Body of pancreas (tissue), 4 donors: ENCODE measurements around the gene CPA2. TPM values are rescaled to one million over a fixed set of nuclear protein-coding genes. Genes with fewer than 3 reads are reported as not detected.

Source experiments
- ATAC-seq: fragments of 150-250 bp; one replicate; pipeline ENCODE4 v1.9.1; 2016
- DNase-seq, 4 donors: peaks; one replicate each; pipeline ENCODE4 v3.0.0-alpha.2; 2019
- H3K27ac ChIP-seq, 4 donors: fragments of 200-600 bp; sonication (generic); 1 replicate in 3 of 4; 2 replicates in 1 of 4; pipeline versions ENCODE4 v1.5.1 to v1.6.1; 2016 to 2019; ENCODE audit warnings: mild to moderate bottlenecking in 1 of 4, mixed read lengths in 1 of 4, moderate library complexity in 1 of 4
- H3K27me3 ChIP-seq, 2 donors: fragments of 200-600 bp; sonication (generic); one replicate each; pipeline ENCODE4 v1.6.0; 2016; ENCODE audit warnings: mild to moderate bottlenecking in 1 of 2
- H3K36me3 ChIP-seq, 2 donors: fragments of 200-600 bp; sonication (generic); replicated peaks in 1 of 2; 2 replicates each; pipeline ENCODE4 v1.5.1; 2016; ENCODE audit warnings: low read depth in 2 of 2; ENCODE audit not compliant: insufficient read depth in 1 of 2
- H3K4me1 ChIP-seq: fragments of 200-600 bp; sonication (generic); one replicate; pipeline ENCODE4 v1.6.0; 2016
- H3K4me3 ChIP-seq, 2 donors: fragments of 200-600 bp; sonication (generic); 1 replicate in 1 of 2; 2 replicates in 1 of 2; pipeline ENCODE4 v1.5.1; 2016 to 2019
- H3K9me3 ChIP-seq, 3 donors: fragments of 200-600 bp; sonication (generic); 1 replicate in 2 of 3; 2 replicates in 1 of 3; pipeline ENCODE4 v1.5.1; 2016
- POLR2A ChIP-seq, 3 donors: fragments of 450-650 bp; IDR thresholded peaks; one replicate each; pipeline ENCODE4 v1.6.1; 2016; ENCODE audit warnings: antibody characterized with exemption in 3 of 3, mild to moderate bottlenecking in 2 of 3
- WGBS, 2 donors: methylation state at CpG; one replicate each; pipeline ENCODE4 v1.1.5; 2017; 5-methylcytosine and 5-hydroxymethylcytosine counted together
- intact Hi-C: fragments of 100-400 bp; cut with DNase I; formaldehyde crosslinking; loops from one replicate; pipeline ENCODE4 v1.15.1; 2023
- total RNA-seq, 2 donors: library from RNA; depleted of rRNA; stranded (reverse); fragments of >200 nt; gene quantifications; one replicate each; pipeline ENCODE4 v1.1.0, GENCODE V29; 2016
- TF ChIP-seq, protein P1 (sequence below), 7 experiments: fragments of 450-650 bp in 4 of 7; fragments of 200-600 bp in 3 of 7; sonication (generic) in 3 of 7; IDR thresholded peaks; one replicate each; pipeline ENCODE4 v1.5.1; 2016 to 2019; ENCODE audit warnings: antibody characterized with exemption in 7 of 7

CPA2 gene
- total RNA-seq, 2 donors from 2014 or later, result 4,161 to 4,381 TPM

DNA sequence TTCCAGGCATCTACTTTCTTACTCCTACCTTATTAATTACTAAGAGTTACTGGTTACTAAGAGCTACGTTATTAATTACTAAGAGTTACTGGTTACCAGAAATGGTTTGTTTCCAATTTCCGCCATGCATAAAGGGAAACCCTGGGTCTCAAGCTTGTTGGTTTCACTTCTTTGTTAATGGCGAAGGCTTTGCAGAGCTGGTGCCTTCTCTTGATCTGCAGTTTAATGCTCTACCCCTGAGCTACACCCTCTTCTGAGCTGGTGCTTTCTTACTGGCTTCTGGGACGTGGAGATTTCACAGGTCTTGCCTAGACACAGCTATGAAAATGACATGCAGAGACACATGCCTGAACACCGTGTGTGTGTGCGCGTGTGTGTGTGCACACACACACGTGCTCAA is 26.9 kb downstream of the CPA2 start:
- intact Hi-C loops, result loop anchor here (10.0 kb wide), 1 partner anchor 51 kb away; the partner anchor contains the start of gene CPA5
- H3K27ac ChIP-seq, result peak overlapping the region in 2 of 4 donors; percentile 11 to 89
- no peak for DNase-seq

DNA sequence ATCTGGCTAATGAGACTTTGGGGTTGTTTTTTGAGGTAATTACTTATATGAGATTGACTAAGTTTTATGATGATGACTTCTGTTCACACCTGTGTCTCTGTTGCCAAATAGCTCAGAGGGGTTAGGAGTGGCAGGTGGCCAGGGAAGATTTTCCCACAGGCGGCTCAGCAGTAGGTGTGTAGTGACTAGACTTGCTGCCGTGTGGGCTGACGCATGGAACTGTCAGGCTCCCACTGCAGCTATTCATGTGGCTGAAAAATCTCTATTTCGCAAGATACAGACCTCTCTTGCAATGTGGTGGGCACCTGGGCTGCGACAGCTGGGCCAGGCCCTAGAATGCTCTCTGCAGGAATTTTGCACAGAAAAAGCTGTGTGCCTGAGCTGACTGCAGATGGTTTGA is 27.7 kb downstream of the CPA2 start:
- H3K27ac ChIP-seq, result no peak overlapping the region
- H3K36me3 ChIP-seq, result no peaks in the 10 kb centered on the region
- no peaks in the 10 kb centered on the region for H3K9me3 ChIP-seq
- TF ChIP-seq, protein P1, sequence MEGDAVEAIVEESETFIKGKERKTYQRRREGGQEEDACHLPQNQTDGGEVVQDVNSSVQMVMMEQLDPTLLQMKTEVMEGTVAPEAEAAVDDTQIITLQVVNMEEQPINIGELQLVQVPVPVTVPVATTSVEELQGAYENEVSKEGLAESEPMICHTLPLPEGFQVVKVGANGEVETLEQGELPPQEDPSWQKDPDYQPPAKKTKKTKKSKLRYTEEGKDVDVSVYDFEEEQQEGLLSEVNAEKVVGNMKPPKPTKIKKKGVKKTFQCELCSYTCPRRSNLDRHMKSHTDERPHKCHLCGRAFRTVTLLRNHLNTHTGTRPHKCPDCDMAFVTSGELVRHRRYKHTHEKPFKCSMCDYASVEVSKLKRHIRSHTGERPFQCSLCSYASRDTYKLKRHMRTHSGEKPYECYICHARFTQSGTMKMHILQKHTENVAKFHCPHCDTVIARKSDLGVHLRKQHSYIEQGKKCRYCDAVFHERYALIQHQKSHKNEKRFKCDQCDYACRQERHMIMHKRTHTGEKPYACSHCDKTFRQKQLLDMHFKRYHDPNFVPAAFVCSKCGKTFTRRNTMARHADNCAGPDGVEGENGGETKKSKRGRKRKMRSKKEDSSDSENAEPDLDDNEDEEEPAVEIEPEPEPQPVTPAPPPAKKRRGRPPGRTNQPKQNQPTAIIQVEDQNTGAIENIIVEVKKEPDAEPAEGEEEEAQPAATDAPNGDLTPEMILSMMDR (IDR thresholded peaks at IDR 0.05), result no peak
- no peak for TF ChIP-seq POLR2A (IDR thresholded peaks at IDR 0.05)
- DNase-seq, result no peak
- WGBS, 2 donors, result 76 to 94% methylated on average over 2 to 5 of the region's 5 CpGs
- H3K27me3 ChIP-seq, result no peaks in the 10 kb centered on the region
- intact Hi-C loops, result loop anchor here (10.0 kb wide), 1 partner anchor 50 kb away; the partner anchor contains the start of gene CPA5
- H3K4me3 ChIP-seq, result no peak overlapping the region
- ATAC-seq, result no peak
- H3K4me1 ChIP-seq, result peaks cover 25% of the 10 kb centered on the region

More for the DNA sequence above, 26.9 kb downstream of the CPA2 start:
- WGBS, 2 donors, result 81 to 82% methylated on average over 8 of the region's 8 CpGs
- Histone ChIP-seq H3K27me3 (no peaks in the 10 kb centered on the region), H3K9me3 (no peaks in the 10 kb centered on the region), H3K4me3 (no peak overlapping the region), H3K36me3 (no peaks in the 10 kb centered on the region), H3K4me1 (peaks cover 26% of the 10 kb centered on the region)
- ATAC-seq, result no peak
- no peak for TF ChIP-seq POLR2A (IDR thresholded peaks at IDR 0.05)
- TF ChIP-seq, protein P1 (IDR thresholded peaks at IDR 0.05), result no peak

DNA sequence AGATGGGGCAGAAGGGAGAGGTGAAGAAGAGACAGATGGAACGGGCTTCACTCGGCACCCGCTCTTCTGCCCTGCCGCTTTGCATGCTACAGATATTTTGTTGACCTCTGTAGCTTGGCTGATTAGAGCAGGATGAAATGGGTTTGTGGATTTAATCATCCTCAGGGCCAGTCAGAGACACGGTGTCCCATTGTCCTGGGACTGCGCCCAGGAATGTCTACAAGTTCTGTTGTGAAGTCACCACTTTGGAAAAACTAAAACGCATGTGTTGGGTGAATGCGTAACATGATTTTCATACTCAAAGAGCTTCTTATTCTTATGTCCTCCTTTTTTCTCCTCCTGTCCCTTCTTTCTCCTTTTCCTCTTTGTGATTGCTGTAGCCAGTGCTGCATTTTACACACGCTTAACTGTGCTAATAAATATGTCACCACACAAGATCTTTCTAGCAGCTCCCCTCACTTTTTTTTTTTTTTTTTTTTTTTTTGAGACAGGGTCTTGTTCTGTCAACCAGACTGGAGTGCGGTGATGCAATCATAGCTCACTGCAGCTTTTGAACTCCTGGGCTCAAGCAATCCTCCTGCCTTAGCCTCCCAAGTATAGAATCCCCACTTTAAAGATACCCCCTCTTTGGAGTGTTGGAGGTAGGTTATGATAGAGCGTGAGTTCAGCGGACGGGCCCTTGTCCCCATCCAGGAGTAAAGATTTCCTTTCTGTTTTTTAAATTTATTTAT is 29.7 kb downstream of the CPA2 start:
- Histone ChIP-seq H3K36me3 (no peaks in the 10 kb centered on the region), H3K27ac (no peak overlapping the region), H3K9me3 (no peaks in the 10 kb centered on the region), H3K4me1 (peaks cover 15% of the 10 kb centered on the region), H3K4me3 (no peak overlapping the region), H3K27me3 (no peaks in the 10 kb centered on the region)
- WGBS, 2 donors, result 92 to 93% methylated on average over 13 of the region's 13 CpGs
- intact Hi-C loops, result loop anchor here (10.0 kb wide), 1 partner anchor 48 kb away; the partner anchor contains the start of gene CPA5
- TF ChIP-seq, protein P1 (IDR thresholded peaks at IDR 0.05), result no peak
- no peak for TF ChIP-seq POLR2A (IDR thresholded peaks at IDR 0.05)
- DNase-seq, result no peak
- ATAC-seq, result no peak

DNA sequence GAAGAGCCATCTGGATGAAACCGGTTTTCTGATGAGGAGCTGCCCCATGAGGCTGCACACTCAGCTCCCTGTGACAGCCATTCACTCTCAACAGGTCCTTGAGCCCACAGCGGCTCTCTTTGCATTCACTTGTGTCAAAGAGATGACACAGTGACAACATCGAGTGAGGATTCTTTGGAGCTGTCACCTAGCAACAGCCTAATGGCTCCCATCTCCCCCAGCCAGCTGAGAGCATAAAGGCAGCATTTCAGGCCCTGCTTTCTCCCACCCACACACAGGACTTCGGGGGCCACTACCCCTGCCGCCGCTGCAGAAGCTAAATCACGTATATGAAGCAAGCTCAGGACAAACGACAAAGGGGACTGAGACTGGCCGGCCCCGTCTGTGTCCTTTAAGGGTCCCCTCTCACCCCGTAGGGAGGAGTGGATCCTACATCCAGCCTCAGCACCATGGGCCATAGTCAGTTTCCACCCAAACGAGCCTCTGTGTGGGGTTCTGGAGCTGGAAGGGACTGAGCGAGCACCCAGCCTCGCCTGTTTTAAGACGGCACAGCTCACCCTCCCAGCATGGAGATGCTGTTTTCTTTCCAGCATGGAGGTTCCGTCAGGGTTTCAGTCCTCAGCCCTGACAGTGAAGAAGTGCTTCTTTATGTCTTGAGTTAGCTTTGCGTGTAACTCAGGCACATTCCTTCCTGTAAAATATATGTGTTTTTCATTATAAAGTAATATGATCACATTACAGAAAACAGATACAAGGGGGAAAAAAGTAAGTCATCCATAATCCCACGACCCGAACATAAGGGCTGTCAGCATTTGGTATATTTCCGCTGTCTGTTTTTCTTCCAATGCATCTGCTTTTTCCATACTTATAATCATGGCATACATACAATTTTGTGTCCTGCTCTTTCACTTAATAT is 31.2 kb downstream of the CPA2 start:
- 89 to 92% methylated on average over 17 to 20 of the region's 20 CpGs for WGBS, 2 donors
- Histone ChIP-seq H3K27me3 (no peaks in the 10 kb centered on the region), H3K4me1 (peaks cover 14% of the 10 kb centered on the region), H3K4me3 (no peak overlapping the region), H3K27ac (no peak overlapping the region), H3K36me3 (no peaks in the 10 kb centered on the region), H3K9me3 (no peaks in the 10 kb centered on the region)
- no peak for TF ChIP-seq POLR2A (IDR thresholded peaks at IDR 0.05)
- TF ChIP-seq, protein P1 (IDR thresholded peaks at IDR 0.05), result no peak
- DNase-seq (no peak), ATAC-seq (no peak)
- intact Hi-C loops, result loop anchor here (10.0 kb wide), 1 partner anchor 47 kb away; the partner anchor contains the start of gene CPA5
